ENCODE measurements around the gene LMLN. TPM values are rescaled to one million over a fixed set of nuclear protein-coding genes. Genes with fewer than 3 reads are reported as not detected.
"Not testable (repeated sequence)": the region's sequence is repeated elsewhere in the genome, so short reads cannot be mapped to it uniquely, and the experiment has no call there.

Gene LMLN
- total and polyA plus RNA-seq, 2 donors (not counting 1 experiment from before 2014, with no cell fraction given), result 6.6 to 7.1 TPM

GRCh38 chr3:198080521-198081384, 120.7 kb downstream of the LMLN start:
- no peaks in the 10 kb centered on the region for H3K36me3 ChIP-seq (ENCODE audit: control insufficient read depth, insufficient read depth, low read length)
- H3K27ac ChIP-seq (ENCODE audit: insufficient read depth, low read length), result no peak overlapping the region
- peak; percentile 60 to 65 for DNase-seq (ENCODE audit: low read depth in 2 of 2)
- no peaks in the 10 kb centered on the region for H3K79me2 ChIP-seq (ENCODE audit: control insufficient read depth, insufficient read depth, low read length)
- peaks cover 12% of the 10 kb centered on the region for H3K27me3 ChIP-seq (ENCODE audit: control insufficient read depth, insufficient read depth, low read length)
- peak overlapping the region; percentile 23 for H3K9ac ChIP-seq (ENCODE audit: insufficient read depth, low read length)
- peak overlapping the region; percentile 53 for H2AFZ ChIP-seq (ENCODE audit: low read length)
- H3K4me3 ChIP-seq (replicated peaks in 1 of 4; ENCODE audit: control extremely low read depth in 1 of 4, insufficient read depth in 1 of 4, low read depth in 3 of 4, low read length in 4 of 4), result peak overlapping the region; percentile 32 to 49 (median 42)
- H4K20me1 ChIP-seq (ENCODE audit: control insufficient read depth, extremely low read depth, insufficient read depth, low read length), result no peaks in the 10 kb centered on the region
- TF ChIP-seq CTCF (conservative IDR thresholded peaks at IDR 0.05 in 1 of 2, IDR thresholded peaks at IDR 0.05 in 1 of 2; ENCODE audit: low read depth in 1 of 2, low read length in 2 of 2) (peak; percentile 21 to 48), EZH2 (IDR thresholded peaks at IDR 0.05; ENCODE audit: low read length, missing control alignments) (no peak)
- peaks cover 2% of the 10 kb centered on the region for H3K4me1 ChIP-seq (ENCODE audit: control insufficient read depth, extremely low read depth, insufficient read depth, low read length)
- H3K9me3 ChIP-seq (ENCODE audit: control insufficient read depth, insufficient read depth, low read depth, low read length), result no peaks in the 10 kb centered on the region
- H3K4me2 ChIP-seq (ENCODE audit: extremely low read depth, insufficient read depth, low read length), result peak overlapping the region; percentile 80

- Histone ChIP-seq H4K20me1 (ENCODE audit: control insufficient read depth, extremely low read depth, insufficient read depth, low read length) (no peaks in the 10 kb centered on the region), H3K9me3 (ENCODE audit: control insufficient read depth, insufficient read depth, low read depth, low read length) (no peaks in the 10 kb centered on the region), H3K4me2 (ENCODE audit: extremely low read depth, insufficient read depth, low read length) (no peak overlapping the region), H3K36me3 (ENCODE audit: control insufficient read depth, insufficient read depth, low read length) (no peaks in the 10 kb centered on the region), H3K27ac (ENCODE audit: insufficient read depth, low read length) (no peak overlapping the region), H3K79me2 (ENCODE audit: control insufficient read depth, insufficient read depth, low read length) (no peaks in the 10 kb centered on the region), H3K9ac (ENCODE audit: insufficient read depth, low read length) (no peak overlapping the region), H2AFZ (ENCODE audit: low read length) (no peak overlapping the region), H3K27me3 (ENCODE audit: control insufficient read depth, insufficient read depth, low read length) (peaks cover 10% of the 10 kb centered on the region), H3K4me3 (replicated peaks in 1 of 4; ENCODE audit: control extremely low read depth in 1 of 4, insufficient read depth in 1 of 4, low read depth in 3 of 4, low read length in 4 of 4) (no peak overlapping the region), H3K4me1 (ENCODE audit: control insufficient read depth, extremely low read depth, insufficient read depth, low read length) (peaks cover 2% of the 10 kb centered on the region)
- no peak for DNase-seq (ENCODE audit: low read depth in 2 of 2)
- peak; percentile 34 for TF ChIP-seq EZH2 (IDR thresholded peaks at IDR 0.05; ENCODE audit: low read length, missing control alignments)
- no peak for TF ChIP-seq CTCF (conservative IDR thresholded peaks at IDR 0.05 in 1 of 2, IDR thresholded peaks at IDR 0.05 in 1 of 2; ENCODE audit: low read depth in 1 of 2, low read length in 2 of 2)
These were observed 121.4 kb downstream of the LMLN start for GRCh38 chr3:198081421-198081844.

GRCh38 chr3:198082226-198082625, 122.2 kb downstream of the LMLN start:
- not testable (repeated sequence) for H3K9me3 ChIP-seq (ENCODE audit: control insufficient read depth, insufficient read depth, low read depth, low read length); H3K4me2 ChIP-seq (ENCODE audit: extremely low read depth, insufficient read depth, low read length); H4K20me1 ChIP-seq (ENCODE audit: control insufficient read depth, extremely low read depth, insufficient read depth, low read length); H3K4me3 ChIP-seq (replicated peaks in 1 of 4; ENCODE audit: control extremely low read depth in 1 of 4, insufficient read depth in 1 of 4, low read depth in 3 of 4, low read length in 4 of 4); H3K27ac ChIP-seq (ENCODE audit: insufficient read depth, low read length); H2AFZ ChIP-seq (ENCODE audit: low read length); H3K36me3 ChIP-seq (ENCODE audit: control insufficient read depth, insufficient read depth, low read length); H3K4me1 ChIP-seq (ENCODE audit: control insufficient read depth, extremely low read depth, insufficient read depth, low read length); H3K9ac ChIP-seq (ENCODE audit: insufficient read depth, low read length); H3K79me2 ChIP-seq (ENCODE audit: control insufficient read depth, insufficient read depth, low read length); DNase-seq (ENCODE audit: low read depth in 2 of 2)
- peaks cover 10% of the 10 kb centered on the region for H3K27me3 ChIP-seq (ENCODE audit: control insufficient read depth, insufficient read depth, low read length)

All from fibroblast of lung (primary cell).